Activated B cell treated with CpG ODN at 0.5 μM for 24 hours (primary cell): ENCODE data around the gene TP53TG5. TPM values are rescaled to one million over a fixed set of nuclear protein-coding genes. Genes with fewer than 3 reads are reported as not detected.

Experiments
- ATAC-seq: fragments of 200-7000 bp; cut with Tn5 transposase; one replicate; pipeline ENCODE4 v1.10.0; 2021; ENCODE audit warnings: low read depth, mild to moderate bottlenecking, moderate library complexity
- CTCF ChIA-PET: fragments of 350-600 bp; sonication (Branson Sonifier 250); formaldehyde crosslinking; loops from one replicate; lab custom pipeline; 2021; ENCODE audit warnings: antibody characterized with exemption; lab: Charles Lee
- POLR2A ChIA-PET: fragments of 350-600 bp; sonication (Branson Sonifier 250); formaldehyde crosslinking; loops from one replicate; lab custom pipeline; 2021; ENCODE audit warnings: antibody characterized with exemption; lab: Charles Lee
- DNase-seq: peaks from one replicate; pipeline ENCODE4 v3.0.0; 2022
- H3K27ac Mint-ChIP-seq: one replicate; pipeline ENCODE4 v1.8.0; 2020; ENCODE audit warnings: mixed read lengths
- H3K27me3 Mint-ChIP-seq: one replicate; pipeline ENCODE4 v1.8.0; 2021; ENCODE audit warnings: mixed read lengths
- H3K36me3 Mint-ChIP-seq: one replicate; pipeline ENCODE4 v1.8.0; 2021; ENCODE audit warnings: low read depth, mixed read lengths
- H3K4me1 Mint-ChIP-seq: one replicate; pipeline ENCODE4 v1.8.0; 2021; ENCODE audit warnings: mixed read lengths
- H3K4me3 Mint-ChIP-seq: one replicate; pipeline ENCODE4 v1.8.0; 2020; ENCODE audit warnings: mild to moderate bottlenecking, mixed read lengths
- H3K9me3 Mint-ChIP-seq: one replicate; pipeline ENCODE4 v1.8.0; 2020; ENCODE audit warnings: mixed read lengths
- intact Hi-C: fragments of 100-400 bp; cut with micrococcal nuclease; formaldehyde crosslinking; loops from one replicate; pipeline ENCODE4 v1.15.1; 2024
- total RNA-seq: library from RNA; stranded (reverse); gene quantifications from 2 replicates; pipeline ENCODE4 v1.2.3, GENCODE V29; 2022
- TF ChIP-seq, protein P1 (sequence below): fragments of 200-600 bp; IDR thresholded peaks from one replicate; pipeline ENCODE4 v1.8.0; 2022; ENCODE audit warnings: antibody characterized with exemption, mild to moderate bottlenecking

Gene TP53TG5
- total RNA-seq, 1 donor from 2014 or later: not detected

- Mint-ChIP-seq H3K36me3 (peaks cover 23% of the 10 kb centered on the region), H3K27ac (no peak overlapping the region), H3K4me1 (peaks cover 6% of the 10 kb centered on the region), H3K9me3 (peaks cover 18% of the 10 kb centered on the region), H3K27me3 (no peaks in the 10 kb centered on the region), H3K4me3 (no peak overlapping the region)
- ATAC-seq: no peak
- intact Hi-C loops: no loop called here
- TF ChIP-seq, protein P1, sequence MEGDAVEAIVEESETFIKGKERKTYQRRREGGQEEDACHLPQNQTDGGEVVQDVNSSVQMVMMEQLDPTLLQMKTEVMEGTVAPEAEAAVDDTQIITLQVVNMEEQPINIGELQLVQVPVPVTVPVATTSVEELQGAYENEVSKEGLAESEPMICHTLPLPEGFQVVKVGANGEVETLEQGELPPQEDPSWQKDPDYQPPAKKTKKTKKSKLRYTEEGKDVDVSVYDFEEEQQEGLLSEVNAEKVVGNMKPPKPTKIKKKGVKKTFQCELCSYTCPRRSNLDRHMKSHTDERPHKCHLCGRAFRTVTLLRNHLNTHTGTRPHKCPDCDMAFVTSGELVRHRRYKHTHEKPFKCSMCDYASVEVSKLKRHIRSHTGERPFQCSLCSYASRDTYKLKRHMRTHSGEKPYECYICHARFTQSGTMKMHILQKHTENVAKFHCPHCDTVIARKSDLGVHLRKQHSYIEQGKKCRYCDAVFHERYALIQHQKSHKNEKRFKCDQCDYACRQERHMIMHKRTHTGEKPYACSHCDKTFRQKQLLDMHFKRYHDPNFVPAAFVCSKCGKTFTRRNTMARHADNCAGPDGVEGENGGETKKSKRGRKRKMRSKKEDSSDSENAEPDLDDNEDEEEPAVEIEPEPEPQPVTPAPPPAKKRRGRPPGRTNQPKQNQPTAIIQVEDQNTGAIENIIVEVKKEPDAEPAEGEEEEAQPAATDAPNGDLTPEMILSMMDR: no peak
- DNase-seq: no peak
- POLR2A ChIA-PET: no interaction called here
- CTCF ChIA-PET: no interaction called here
Observed at GRCh38 chr20:45400346-45401031, 22.4 kb upstream of the TP53TG5 start.

DNA sequence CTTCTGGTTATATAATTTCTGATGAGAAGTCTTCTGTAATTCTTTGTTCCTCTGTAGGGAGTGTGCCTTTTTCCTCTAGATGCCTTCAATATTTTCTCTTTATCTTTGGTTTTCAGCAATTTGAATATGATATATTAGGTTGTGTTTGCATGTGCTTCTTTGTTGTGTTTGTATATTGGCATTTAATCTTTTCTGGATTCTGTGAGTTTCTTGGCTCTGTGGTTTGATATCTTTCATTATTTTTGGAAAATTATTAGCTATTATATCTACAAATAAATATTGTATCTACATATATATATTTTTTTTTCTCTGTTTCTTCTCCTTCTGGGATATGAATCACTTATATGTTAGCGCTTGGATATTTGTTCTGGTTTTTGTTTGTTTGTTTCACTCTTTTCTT lies 20.9 kb upstream of the TP53TG5 start:
- Mint-ChIP-seq H3K36me3 (peaks cover 27% of the 10 kb centered on the region), H3K4me3 (no peak overlapping the region), H3K4me1 (no peaks in the 10 kb centered on the region), H3K27me3 (no peaks in the 10 kb centered on the region), H3K27ac (no peak overlapping the region), H3K9me3 (peaks cover 18% of the 10 kb centered on the region)
- ChIA-PET POLR2A (no interaction called here), CTCF (no interaction called here)
- DNase-seq (no peak), ATAC-seq (no peak)
- intact Hi-C loops: no loop called here
- TF ChIP-seq, protein P1: no peak

GRCh38 chr20:45395114-45395415 lies 16.9 kb upstream of the TP53TG5 start:
- Mint-ChIP-seq H3K9me3 (peaks cover 10% of the 10 kb centered on the region), H3K27me3 (no peaks in the 10 kb centered on the region), H3K27ac (no peak overlapping the region), H3K36me3 (peaks cover 18% of the 10 kb centered on the region), H3K4me3 (no peak overlapping the region), H3K4me1 (no peaks in the 10 kb centered on the region)
- no peak for ATAC-seq
- TF ChIP-seq, protein P1: no peak
- CTCF ChIA-PET: interaction anchor here (1.7 kb wide), 1 partner anchor 23 kb away, joined by 5 read pairs; no protein-coding TSS in a partner anchor
- intact Hi-C loops: no loop called here
- POLR2A ChIA-PET: no interaction called here
- no peak for DNase-seq

GRCh38 chr20:45394221-45395113 lies 16.3 kb upstream of the TP53TG5 start:
- TF ChIP-seq, protein P1: no peak
- no peak overlapping the region for H3K27ac Mint-ChIP-seq
- H3K4me1 Mint-ChIP-seq: no peaks in the 10 kb centered on the region
- DNase-seq: no peak
- intact Hi-C loops: no loop called here
- H3K27me3 Mint-ChIP-seq: no peaks in the 10 kb centered on the region
- CTCF ChIA-PET: interaction anchor here (1.7 kb wide), 1 partner anchor 22 kb away, joined by 5 read pairs; no protein-coding TSS in a partner anchor
- peaks cover 12% of the 10 kb centered on the region for H3K36me3 Mint-ChIP-seq
- POLR2A ChIA-PET: no interaction called here
- peaks cover 4% of the 10 kb centered on the region for H3K9me3 Mint-ChIP-seq
- no peak overlapping the region for H3K4me3 Mint-ChIP-seq
- no peak for ATAC-seq

GRCh38 chr20:45392733-45393132 lies 14.6 kb upstream of the TP53TG5 start:
- CTCF ChIA-PET: no interaction called here
- no peak for ATAC-seq
- H3K27ac Mint-ChIP-seq: no peak overlapping the region
- no peak for DNase-seq
- H3K9me3 Mint-ChIP-seq: no peaks in the 10 kb centered on the region
- H3K36me3 Mint-ChIP-seq: peaks cover 10% of the 10 kb centered on the region
- intact Hi-C loops: no loop called here
- no peaks in the 10 kb centered on the region for H3K27me3 Mint-ChIP-seq
- no peak overlapping the region for H3K4me3 Mint-ChIP-seq
- TF ChIP-seq, protein P1: no peak
- H3K4me1 Mint-ChIP-seq: no peaks in the 10 kb centered on the region
- POLR2A ChIA-PET: interaction anchor here (0.6 kb wide), 1 partner anchor 20 kb away, joined by 5 read pairs; no protein-coding TSS in a partner anchor
